Measurements from ENCODE around the gene KY.

KY gene

GRCh38 chr3:134681522-134681900 lies 30.7 kb upstream of the KY start:
- TF ChIP-seq CTCF (conservative IDR thresholded peaks at IDR 0.05): no peak
- no peak overlapping the region for H3K27ac ChIP-seq

GRCh38 chr3:134680796-134681521 lies 30.1 kb upstream of the KY start:
- no peak for TF ChIP-seq CTCF (conservative IDR thresholded peaks at IDR 0.05)
- no peak overlapping the region for H3K27ac ChIP-seq

- H3K27ac ChIP-seq: no peak overlapping the region
- no peak for TF ChIP-seq CTCF (conservative IDR thresholded peaks at IDR 0.05)
Observed at GRCh38 chr3:134677987-134678308, 27.1 kb upstream of the KY start.

- TF ChIP-seq CTCF (conservative IDR thresholded peaks at IDR 0.05): peak; percentile 25; the same call in 1 of the 2 replicates
- H3K27ac ChIP-seq: no peak overlapping the region
Observed at GRCh38 chr3:134677196-134677986, 26.6 kb upstream of the KY start.

GRCh38 chr3:134675726-134676256 lies 25.0 kb upstream of the KY start:
- no peak overlapping the region for H3K27ac ChIP-seq
- TF ChIP-seq CTCF (conservative IDR thresholded peaks at IDR 0.05): no peak

- H3K27ac ChIP-seq: no peak overlapping the region
- TF ChIP-seq CTCF (conservative IDR thresholded peaks at IDR 0.05): no peak
Observed at GRCh38 chr3:134672571-134672970, 21.7 kb upstream of the KY start.

- H3K27ac ChIP-seq: no peak overlapping the region
- no peak for TF ChIP-seq CTCF (conservative IDR thresholded peaks at IDR 0.05)
Observed at GRCh38 chr3:134667956-134668355, 17.1 kb upstream of the KY start.

Data from VCaP (cell line).